ENCODE data around the gene PLXNA2.

The PLXNA2 gene

DNA sequence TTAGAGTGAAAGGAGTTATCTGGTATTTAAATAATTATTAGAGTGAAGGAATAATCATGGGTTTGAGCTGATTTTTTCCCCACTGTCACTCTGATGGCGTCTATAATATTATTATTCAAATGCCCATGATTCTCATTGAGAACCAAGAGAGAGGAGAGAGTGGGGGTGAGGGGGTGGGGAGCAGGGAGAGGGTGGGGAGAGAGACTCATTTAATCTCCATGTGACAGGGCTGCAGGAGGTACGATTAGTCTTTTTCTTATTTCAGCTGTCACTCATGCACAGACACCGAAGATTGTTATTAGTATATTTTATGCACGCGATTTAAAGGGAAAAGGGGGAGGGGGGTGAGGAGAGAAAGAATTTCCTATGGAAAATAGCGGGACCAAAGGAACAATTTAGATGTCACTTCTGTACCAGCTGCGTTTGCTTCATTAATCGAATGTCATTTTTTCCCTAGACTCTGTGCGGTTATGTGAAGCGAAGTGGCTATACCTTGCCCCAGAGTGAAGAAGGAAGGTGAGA lies 19.9 kb downstream of the PLXNA2 start:
- TF ChIP-seq, protein P1, sequence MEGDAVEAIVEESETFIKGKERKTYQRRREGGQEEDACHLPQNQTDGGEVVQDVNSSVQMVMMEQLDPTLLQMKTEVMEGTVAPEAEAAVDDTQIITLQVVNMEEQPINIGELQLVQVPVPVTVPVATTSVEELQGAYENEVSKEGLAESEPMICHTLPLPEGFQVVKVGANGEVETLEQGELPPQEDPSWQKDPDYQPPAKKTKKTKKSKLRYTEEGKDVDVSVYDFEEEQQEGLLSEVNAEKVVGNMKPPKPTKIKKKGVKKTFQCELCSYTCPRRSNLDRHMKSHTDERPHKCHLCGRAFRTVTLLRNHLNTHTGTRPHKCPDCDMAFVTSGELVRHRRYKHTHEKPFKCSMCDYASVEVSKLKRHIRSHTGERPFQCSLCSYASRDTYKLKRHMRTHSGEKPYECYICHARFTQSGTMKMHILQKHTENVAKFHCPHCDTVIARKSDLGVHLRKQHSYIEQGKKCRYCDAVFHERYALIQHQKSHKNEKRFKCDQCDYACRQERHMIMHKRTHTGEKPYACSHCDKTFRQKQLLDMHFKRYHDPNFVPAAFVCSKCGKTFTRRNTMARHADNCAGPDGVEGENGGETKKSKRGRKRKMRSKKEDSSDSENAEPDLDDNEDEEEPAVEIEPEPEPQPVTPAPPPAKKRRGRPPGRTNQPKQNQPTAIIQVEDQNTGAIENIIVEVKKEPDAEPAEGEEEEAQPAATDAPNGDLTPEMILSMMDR (IDR thresholded peaks at IDR 0.05), result no peak

DNA sequence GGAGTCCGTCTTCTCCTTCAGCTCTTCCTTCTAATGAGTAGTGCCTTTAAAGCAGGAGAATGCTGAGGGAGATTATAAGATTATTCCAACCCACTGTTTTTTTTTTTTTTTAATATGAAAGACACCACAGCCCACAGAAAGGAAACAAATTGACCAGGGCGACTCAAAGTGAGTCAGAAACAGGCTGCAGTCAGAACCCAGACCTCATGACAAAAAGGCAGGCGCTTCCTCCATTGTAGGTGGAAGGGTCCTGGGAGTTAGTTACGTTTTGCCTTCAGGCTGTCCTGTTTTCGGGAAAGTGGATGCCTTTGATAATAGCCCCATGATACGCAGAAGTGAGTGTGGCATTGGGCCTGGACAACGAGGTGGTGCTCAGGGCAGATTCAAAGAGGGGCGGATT lies 21.0 kb downstream of the PLXNA2 start:
- TF ChIP-seq, protein P1 (IDR thresholded peaks at IDR 0.05), result no peak

DNA sequence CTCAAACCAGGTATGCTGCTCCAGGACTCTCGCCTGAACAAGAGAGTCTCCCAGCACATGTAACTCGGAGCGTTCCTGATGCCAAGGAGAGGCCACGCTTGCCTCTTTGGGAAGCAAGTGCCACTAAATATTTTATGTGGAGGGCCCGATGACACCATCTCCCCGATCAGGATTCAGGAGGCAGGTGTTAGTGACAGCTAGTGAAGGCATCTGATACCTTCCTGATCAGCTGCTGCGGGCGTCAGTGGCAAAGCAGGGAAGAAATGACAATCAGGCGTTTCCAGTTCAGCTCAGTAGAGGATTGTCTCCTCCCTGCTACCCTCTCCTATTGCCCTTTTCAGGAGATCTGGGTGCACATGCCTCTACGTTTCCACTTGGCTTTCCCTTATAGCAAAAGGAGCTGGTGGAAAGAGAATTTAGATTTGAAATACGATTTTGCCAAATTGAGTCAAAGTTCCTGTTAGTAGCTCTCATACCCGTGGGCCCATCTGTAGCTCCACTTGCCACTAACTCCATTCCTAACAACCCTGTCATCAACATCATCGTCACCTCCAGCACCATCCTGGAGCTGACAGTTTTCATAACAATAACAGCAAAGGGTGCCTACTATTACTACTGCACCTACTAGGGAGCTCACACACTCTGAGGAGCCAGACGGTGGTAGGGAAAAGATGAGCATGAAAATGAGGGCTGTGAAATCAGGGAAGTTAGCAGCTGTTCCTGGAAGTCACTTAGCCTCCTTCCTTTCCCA lies 21.6 kb downstream of the PLXNA2 start:
- TF ChIP-seq, protein P1 (IDR thresholded peaks at IDR 0.05), result no peak

DNA sequence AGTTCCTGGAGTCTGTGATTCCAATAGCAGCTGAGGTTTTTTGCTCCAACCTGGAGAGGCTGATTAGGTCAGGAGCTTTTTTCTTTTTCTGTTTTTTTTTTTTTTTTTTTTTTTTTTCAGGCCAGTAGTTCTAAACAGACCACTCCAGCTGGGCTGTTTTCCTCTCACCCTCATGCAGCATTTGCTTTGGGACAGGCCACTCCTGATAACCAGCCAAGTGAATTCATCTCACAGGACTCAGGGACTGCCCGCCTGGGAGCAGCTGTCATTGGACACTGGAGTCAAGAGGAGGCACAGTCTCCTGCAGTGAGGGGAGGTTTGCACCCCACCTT lies 22.9 kb downstream of the PLXNA2 start:
- TF ChIP-seq, protein P1 (IDR thresholded peaks at IDR 0.05), result no peak

DNA sequence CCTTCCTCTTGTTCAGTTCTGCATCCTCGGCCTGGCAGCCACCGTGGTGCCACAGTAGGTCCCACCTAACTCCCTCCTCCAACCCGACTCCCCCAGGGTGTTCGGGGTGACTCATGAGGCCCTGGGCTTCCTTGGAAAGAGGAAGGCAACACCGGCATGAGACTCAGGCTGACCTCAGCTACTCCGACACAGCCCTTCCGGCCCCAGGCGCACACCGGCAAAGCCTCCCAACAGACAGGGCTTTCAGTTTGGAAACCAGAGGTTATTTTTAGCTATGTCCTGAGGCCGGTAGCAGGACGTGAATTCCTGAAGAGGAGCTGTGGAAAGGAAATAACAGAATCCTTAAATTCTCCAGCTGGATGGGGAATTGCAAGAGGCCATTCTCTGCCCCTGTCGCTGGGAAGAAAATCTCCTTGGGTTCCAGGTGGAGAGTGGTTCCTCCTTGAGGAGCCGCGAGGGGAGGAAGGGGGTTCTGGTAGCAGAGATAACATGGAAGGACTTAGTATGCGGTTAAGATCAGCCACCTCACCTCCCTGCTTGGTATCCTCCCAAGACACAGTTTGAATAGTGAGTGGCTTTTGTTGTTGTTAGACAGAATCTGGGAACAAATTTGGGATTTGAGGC lies 24.4 kb downstream of the PLXNA2 start:
- TF ChIP-seq, protein P1 (IDR thresholded peaks at IDR 0.05), result no peak

DNA sequence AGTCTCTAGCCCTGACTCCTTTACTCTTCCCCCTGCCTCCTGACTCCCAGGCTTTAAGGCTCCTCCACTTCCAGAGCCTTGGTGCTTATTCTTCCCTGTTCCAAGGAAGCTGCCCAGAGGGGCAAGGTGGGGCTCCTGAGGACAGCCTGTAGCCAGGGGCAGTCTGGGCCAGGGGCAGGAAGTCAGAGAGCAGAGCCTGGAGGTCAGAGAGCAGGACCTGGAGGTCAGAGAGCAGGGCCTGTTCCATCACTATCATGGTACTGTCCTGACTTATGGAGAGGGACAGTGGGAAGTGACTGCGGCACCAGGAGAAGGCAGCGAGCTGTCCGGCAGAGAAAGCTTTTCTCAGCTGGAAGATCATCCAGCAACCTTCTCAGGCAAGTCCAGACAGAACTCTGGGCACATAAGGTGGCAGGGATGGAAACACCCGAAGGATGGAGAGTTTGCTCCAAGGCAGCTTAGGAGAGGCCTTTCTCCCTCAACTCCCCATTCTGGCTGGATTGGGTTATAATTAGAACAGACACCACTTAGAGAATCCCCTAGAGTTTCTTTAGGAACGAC lies 25.0 kb downstream of the PLXNA2 start:
- TF ChIP-seq, protein P1 (IDR thresholded peaks at IDR 0.05), result no peak

DNA sequence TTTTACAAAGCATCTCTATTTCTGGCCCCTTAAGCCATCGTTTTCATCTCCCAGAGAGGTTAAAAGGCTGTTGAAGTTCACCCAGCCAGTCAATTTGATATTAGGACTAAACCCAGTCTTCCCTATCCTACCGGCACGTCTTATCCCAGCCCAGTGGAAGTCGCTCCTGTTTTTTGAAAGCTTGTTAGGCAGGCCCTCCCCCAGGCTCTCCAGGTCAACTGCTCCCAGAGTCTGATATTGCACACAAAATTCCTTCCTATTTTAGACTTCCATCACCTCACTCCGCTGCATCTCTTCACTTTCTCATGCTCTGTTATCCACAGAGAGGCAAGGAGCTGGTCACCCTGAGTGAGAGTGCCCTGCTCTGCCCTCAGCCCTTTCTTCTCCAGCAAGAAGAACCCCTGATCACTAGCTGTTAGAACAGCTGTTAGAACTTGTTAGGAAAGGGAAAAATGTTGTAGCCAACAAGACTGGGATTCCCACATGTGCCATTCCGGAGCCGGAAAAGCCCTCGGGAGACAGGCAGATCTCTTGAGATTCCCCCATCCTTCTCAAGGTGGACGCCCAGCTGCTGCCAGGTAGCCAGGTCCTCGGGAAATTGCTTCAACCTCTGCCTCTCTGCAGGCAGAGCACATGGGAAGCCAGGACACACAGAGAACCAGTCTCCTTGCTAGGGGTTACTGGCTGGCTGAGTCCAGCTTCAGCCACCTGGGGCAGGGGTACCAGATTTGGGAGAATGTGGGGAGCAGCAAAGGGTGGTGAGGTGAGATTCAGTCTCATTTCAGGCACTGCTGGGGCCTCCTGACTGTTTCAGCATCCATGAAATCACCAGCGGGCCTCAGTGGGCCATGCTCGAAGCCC lies 25.7 kb downstream of the PLXNA2 start:
- TF ChIP-seq, protein P1 (IDR thresholded peaks at IDR 0.05), result no peak

All from LNCAP (cell line).